WTC11 (cell line): ENCODE measurements around the gene NOTUM. TPM values are rescaled to one million over a fixed set of nuclear protein-coding genes. Genes with fewer than 3 reads are reported as not detected.

Experiments
- ATAC-seq: fragments of 200-7000 bp; cut with Tn5 transposase; 2 replicates; pipeline ENCODE4 v1.10.0; 2021; ENCODE audit warnings: mild to moderate bottlenecking, moderate library complexity
- CTCF ChIA-PET: fragments of 300-600 bp; sonication (Branson Sonifier 250); formaldehyde crosslinking; loops from one replicate; lab custom pipeline; 2021; ENCODE audit warnings: antibody characterized with exemption; lab: Charles Lee
- POLR2A ChIA-PET: fragments of 350-600 bp; sonication (Branson Sonifier 250); formaldehyde crosslinking; loops from one replicate; lab custom pipeline; 2021; ENCODE audit warnings: antibody characterized with exemption; lab: Charles Lee
- DNase-seq: peaks from one replicate; pipeline ENCODE4 v3.0.0; 2021; ENCODE audit warnings: low spot score
- H3K27ac Mint-ChIP-seq: 2 replicates; pipeline ENCODE4 v1.8.0; 2021; ENCODE audit warnings: mixed read lengths
- H3K27me3 Mint-ChIP-seq: 2 replicates; pipeline ENCODE4 v1.8.0; 2021; ENCODE audit warnings: low read depth, mild to moderate bottlenecking, moderate library complexity, mixed read lengths
- H3K36me3 Mint-ChIP-seq: 2 replicates; pipeline ENCODE4 v1.8.0; 2021; ENCODE audit warnings: mixed read lengths
- H3K4me1 Mint-ChIP-seq: 2 replicates; pipeline ENCODE4 v1.8.0; 2022; ENCODE audit warnings: mixed read lengths
- H3K4me3 Mint-ChIP-seq: 2 replicates; pipeline ENCODE4 v1.8.0; 2021; ENCODE audit warnings: mild to moderate bottlenecking, moderate library complexity, mixed read lengths
- H3K9me3 Mint-ChIP-seq: 2 replicates; pipeline ENCODE4 v1.8.0; 2021; ENCODE audit warnings: mixed read lengths
- ARID4B ChIP-seq: sonication (generic); formaldehyde crosslinking; IDR thresholded peaks from 2 replicates; pipeline ENCODE4 v1.8.0; 2023; ENCODE audit warnings: missing genetic modification reagents, mild to moderate bottlenecking, borderline replicate concordance
- ATF1 ChIP-seq: sonication (generic); formaldehyde crosslinking; IDR thresholded peaks from 2 replicates; pipeline ENCODE4 v1.8.1; 2023; ENCODE audit warnings: mild to moderate bottlenecking, moderate library complexity, missing genetic modification reagents
- ESRRA ChIP-seq: sonication (generic); formaldehyde crosslinking; IDR thresholded peaks from 2 replicates; pipeline ENCODE4 v1.8.1; 2022; ENCODE audit warnings: mild to moderate bottlenecking, missing genetic modification reagents, borderline replicate concordance
- GABPB1 ChIP-seq: sonication (generic); formaldehyde crosslinking; IDR thresholded peaks from 2 replicates; pipeline ENCODE4 v1.8.1; 2023; ENCODE audit warnings: mild to moderate bottlenecking, missing genetic modification reagents
- JAZF1 ChIP-seq: fragments of 250-450 bp; sonication (Bioruptor Pico); IDR thresholded peaks from 2 replicates; pipeline ENCODE4 v1.9.0; 2021; ENCODE audit warnings: moderate library complexity, mild to moderate bottlenecking, inconsistent platforms
- MYBL2 ChIP-seq: sonication (generic); formaldehyde crosslinking; IDR thresholded peaks from 2 replicates; pipeline ENCODE4 v1.8.1; 2023; ENCODE audit warnings: mild to moderate bottlenecking, moderate library complexity, missing genetic modification reagents
- OVOL2 ChIP-seq: fragments of 250-450 bp; sonication (Bioruptor Pico); IDR thresholded peaks from 2 replicates; pipeline ENCODE4 v1.9.0; 2021; ENCODE audit warnings: mild to moderate bottlenecking, borderline replicate concordance
- TEAD4 ChIP-seq: sonication (generic); formaldehyde crosslinking; IDR thresholded peaks from 2 replicates; pipeline ENCODE4 v1.8.0; 2022; ENCODE audit warnings: mild to moderate bottlenecking, missing genetic modification reagents
- ZBTB21 ChIP-seq: sonication (generic); formaldehyde crosslinking; IDR thresholded peaks from 2 replicates; pipeline ENCODE4 v1.8.1; 2023; ENCODE audit warnings: mild to moderate bottlenecking, missing genetic modification reagents, borderline replicate concordance
- ZNF232 ChIP-seq: sonication (generic); formaldehyde crosslinking; IDR thresholded peaks from 2 replicates; pipeline ENCODE4 v1.8.0; 2022; ENCODE audit warnings: mild to moderate bottlenecking, missing genetic modification reagents
- ZNF317 ChIP-seq: sonication (generic); formaldehyde crosslinking; IDR thresholded peaks from 2 replicates; pipeline ENCODE4 v1.8.1; 2023; ENCODE audit warnings: low read depth, mild to moderate bottlenecking, moderate library complexity, missing genetic modification reagents, borderline replicate concordance
- ZNF396 ChIP-seq: fragments of 250-450 bp; sonication (Bioruptor Pico); IDR thresholded peaks from 2 replicates; pipeline ENCODE4 v1.8.0; 2021; ENCODE audit warnings: mild to moderate bottlenecking, moderate library complexity, borderline replicate concordance
- ZNF532 ChIP-seq: fragments of 250-450 bp; sonication (Bioruptor Pico); IDR thresholded peaks from 2 replicates; pipeline ENCODE4 v1.9.0; 2021; ENCODE audit warnings: mild to moderate bottlenecking, borderline replicate concordance
- total RNA-seq: library from RNA; stranded (reverse); gene quantifications from 3 replicates; pipeline ENCODE4 v1.2.3, GENCODE V29; 2021
- TF ChIP-seq, protein P1 (sequence below): sonication (generic); formaldehyde crosslinking; IDR thresholded peaks from 2 replicates; pipeline ENCODE4 v1.8.0; 2022; ENCODE audit warnings: mild to moderate bottlenecking, missing genetic modification reagents
- TF ChIP-seq, protein P2 (sequence below): sonication (generic); formaldehyde crosslinking; IDR thresholded peaks from 2 replicates; pipeline ENCODE4 v1.8.0; 2022; ENCODE audit warnings: mild to moderate bottlenecking, missing genetic modification reagents

NOTUM gene
- total RNA-seq, 1 experiment from 2014 or later = 1.7 TPM

DNA sequence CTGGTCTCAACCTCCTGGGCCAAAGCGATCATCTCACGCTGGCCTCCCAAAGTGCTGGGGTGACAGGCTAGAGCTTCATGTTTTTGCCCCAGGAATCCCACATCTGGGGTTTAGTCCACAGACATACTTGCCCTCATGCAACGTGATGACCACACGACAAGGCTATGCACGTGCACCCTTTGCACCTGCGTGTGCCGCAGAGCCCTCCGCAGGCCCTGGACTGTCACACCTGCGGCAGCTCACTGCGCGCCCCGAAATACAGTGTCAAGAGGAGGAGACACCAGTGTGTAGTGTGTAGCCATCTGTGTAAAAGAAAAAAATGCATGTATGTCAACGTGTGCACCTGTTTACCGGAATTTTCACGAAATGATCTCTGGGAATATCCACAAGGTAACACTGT is 10.5 kb downstream of the NOTUM start (continued):
- TF ChIP-seq ARID4B (CRISPR knock-in tag) = no peak
- TF ChIP-seq, protein P1, sequence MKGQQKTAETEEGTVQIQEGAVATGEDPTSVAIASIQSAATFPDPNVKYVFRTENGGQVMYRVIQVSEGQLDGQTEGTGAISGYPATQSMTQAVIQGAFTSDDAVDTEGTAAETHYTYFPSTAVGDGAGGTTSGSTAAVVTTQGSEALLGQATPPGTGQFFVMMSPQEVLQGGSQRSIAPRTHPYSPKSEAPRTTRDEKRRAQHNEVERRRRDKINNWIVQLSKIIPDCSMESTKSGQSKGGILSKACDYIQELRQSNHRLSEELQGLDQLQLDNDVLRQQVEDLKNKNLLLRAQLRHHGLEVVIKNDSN (CRISPR knock-in tag) = no peak
- TF ChIP-seq TEAD4 (CRISPR knock-in tag) = no peak
- no peak for TF ChIP-seq ZNF396
- no peak for TF ChIP-seq ZNF232 (CRISPR knock-in tag)
- TF ChIP-seq, all 79 proteins: peak for 0

GRCh38 chr17:81948635-81949378 is 12.2 kb downstream of the NOTUM start:
- H3K27me3 Mint-ChIP-seq = peaks cover 4% of the 10 kb centered on the region; the same call in 1 of the 2 replicates

GRCh38 chr17:81947189-81947588 is 13.8 kb downstream of the NOTUM start, which contains the start of gene MYADML2:
Gene MYADML2, minus strand, starts transcription at chr17:81947233. Its CDS starts 5,492 bp downstream, at chr17:81941741.
- Mint-ChIP-seq H3K27me3 (peaks cover 14% of the 10 kb centered on the region), H3K36me3 (no peaks in the 10 kb centered on the region), H3K9me3 (no peaks in the 10 kb centered on the region), H3K27ac (peak within 1 kb of the TSS; percentile 15; the same call in 1 of the 2 replicates), H3K4me3 (no peak within 1 kb of the TSS), H3K4me1 (peaks cover 4% of the 10 kb centered on the region; the same call in 1 of the 2 replicates)
- ChIA-PET POLR2A (no interaction called here), CTCF (no interaction called here)
- DNase-seq (no peak), ATAC-seq (no peak)
- TF ChIP-seq ZBTB21 (CRISPR knock-in tag) (no peak), ATF1 (CRISPR knock-in tag) (no peak), MYBL2 (CRISPR knock-in tag) (no peak), ZNF532 (CRISPR knock-in tag) (no peak), OVOL2 (CRISPR knock-in tag) (no peak), ESRRA (CRISPR knock-in tag) (no peak)

More at GRCh38 chr17:81948635-81949378, 12.2 kb downstream of the NOTUM start:
- H3K4me3 Mint-ChIP-seq = no peak overlapping the region
- H3K4me1 Mint-ChIP-seq = no peaks in the 10 kb centered on the region
- CTCF ChIA-PET = no interaction called here
- no peaks in the 10 kb centered on the region for H3K9me3 Mint-ChIP-seq
- no peaks in the 10 kb centered on the region for H3K36me3 Mint-ChIP-seq
- no peak for ATAC-seq
- no peak overlapping the region for H3K27ac Mint-ChIP-seq
- DNase-seq = no peak
- no peak for TF ChIP-seq GABPB1 (CRISPR knock-in tag)
- TF ChIP-seq, protein P2, sequence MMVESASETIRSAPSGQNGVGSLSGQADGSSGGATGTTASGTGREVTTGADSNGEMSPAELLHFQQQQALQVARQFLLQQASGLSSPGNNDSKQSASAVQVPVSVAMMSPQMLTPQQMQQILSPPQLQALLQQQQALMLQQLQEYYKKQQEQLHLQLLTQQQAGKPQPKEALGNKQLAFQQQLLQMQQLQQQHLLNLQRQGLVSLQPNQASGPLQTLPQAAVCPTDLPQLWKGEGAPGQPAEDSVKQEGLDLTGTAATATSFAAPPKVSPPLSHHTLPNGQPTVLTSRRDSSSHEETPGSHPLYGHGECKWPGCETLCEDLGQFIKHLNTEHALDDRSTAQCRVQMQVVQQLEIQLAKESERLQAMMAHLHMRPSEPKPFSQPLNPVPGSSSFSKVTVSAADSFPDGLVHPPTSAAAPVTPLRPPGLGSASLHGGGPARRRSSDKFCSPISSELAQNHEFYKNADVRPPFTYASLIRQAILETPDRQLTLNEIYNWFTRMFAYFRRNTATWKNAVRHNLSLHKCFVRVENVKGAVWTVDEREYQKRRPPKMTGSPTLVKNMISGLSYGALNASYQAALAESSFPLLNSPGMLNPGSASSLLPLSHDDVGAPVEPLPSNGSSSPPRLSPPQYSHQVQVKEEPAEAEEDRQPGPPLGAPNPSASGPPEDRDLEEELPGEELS (CRISPR knock-in tag) = no peak
- TF ChIP-seq JAZF1 (CRISPR knock-in tag) = no peak
- TF ChIP-seq ZNF317 (CRISPR knock-in tag) = no peak
- POLR2A ChIA-PET = no interaction called here
